ENCODE data around the gene STC2.

- TF ChIP-seq CTCF (IDR thresholded peaks at IDR 0.05): no peak
- no peak for TF ChIP-seq EP300 (IDR thresholded peaks at IDR 0.05)
- no peak for TF ChIP-seq POLR2A (IDR thresholded peaks at IDR 0.05)
Observed at GRCh38 chr5:173299820-173300219, 28.4 kb downstream of the STC2 start.
